SK-N-SH (cell line): ENCODE data around the gene SMIM27. TPM values are rescaled to one million over a fixed set of nuclear protein-coding genes. Genes with fewer than 3 reads are reported as not detected.

Source experiments
- CTCF ChIA-PET: fragments of 300-600, 350-600 bp; formaldehyde crosslinking; extraction: SDS; loops from one replicate; lab custom pipeline; 2021; lab: Yijun Ruan, JAX
- POLR2A ChIA-PET: fragments of 350-600 bp; sonication (Branson Sonifier 250); formaldehyde crosslinking; extraction: SDS; loops from one replicate; lab custom pipeline; 2020; ENCODE audit warnings: antibody characterized with exemption, inconsistent platforms; lab: Yijun Ruan, JAX
- DNase-seq: peaks from one replicate; pipeline ENCODE4 v3.0.0; 2012
- H2AFZ ChIP-seq: fragments of 200-600 bp; sonication (generic); 2 replicates; pipeline ENCODE4 v1.8.1; 2016; ENCODE audit warnings: antibody characterized with exemption, mild to moderate bottlenecking, low read depth
- H3F3A ChIP-seq: fragments of 200-600 bp; sonication (generic); replicated peaks from 2 replicates; pipeline ENCODE3; 2016; ENCODE audit warnings: antibody characterized with exemption, mild to moderate bottlenecking; ENCODE audit not compliant: insufficient read depth
- H3K27ac ChIP-seq, 2 experiments: fragments of 200-500 bp in 1 of 2; fragments of 200-600 bp in 1 of 2; sonication (Bioruptor generic) in 1 of 2; sonication (generic), shearing (Covaris generic) in 1 of 2; 2 replicates each; pipeline versions ENCODE4 v1.5.1 to v1.6.1; 2014 to 2016; ENCODE audit warnings: low read depth in 2 of 2, inconsistent platforms in 1 of 2, low read length in 1 of 2, mild to moderate bottlenecking in 1 of 2, mixed read lengths in 1 of 2
- H3K27me3 ChIP-seq: fragments of 200-600 bp; sonication (generic), shearing (Covaris generic); 2 replicates; pipeline ENCODE4 v1.6.1; 2016; ENCODE audit warnings: mixed run types; ENCODE audit not compliant: insufficient read depth
- H3K36me3 ChIP-seq, 2 experiments: fragments of 200-500 bp in 1 of 2; fragments of 200-600 bp in 1 of 2; sonication (Bioruptor generic) in 1 of 2; sonication (generic) in 1 of 2; replicated peaks in 1 of 2; 2 replicates each; pipeline versions ENCODE3 to v1.5.1; 2014 to 2016; ENCODE audit warnings: low read length in 1 of 2, mild to moderate bottlenecking in 1 of 2; ENCODE audit not compliant: insufficient read depth in 2 of 2, control insufficient read depth in 1 of 2
- H3K4me1 ChIP-seq, 2 experiments: fragments of 200-500 bp in 1 of 2; fragments of 200-600 bp in 1 of 2; sonication (Bioruptor generic) in 1 of 2; sonication (generic), shearing (Covaris generic) in 1 of 2; 2 replicates each; pipeline versions ENCODE4 v1.5.1 to v1.6.1; 2014 to 2016; ENCODE audit warnings: low read depth in 1 of 2, low read length in 1 of 2, mixed run types in 1 of 2; ENCODE audit not compliant: insufficient read depth in 2 of 2, control insufficient read depth in 1 of 2
- H3K4me2 ChIP-seq: fragments of 200-600 bp; sonication (generic), shearing (Covaris generic); 2 replicates; pipeline ENCODE4 v1.6.1; 2017; ENCODE audit warnings: mixed run types
- H3K4me3 ChIP-seq, 2 experiments: fragments of 200-500 bp in 1 of 2; fragments of 200-600 bp in 1 of 2; sonication (Bioruptor generic) in 1 of 2; sonication (generic), shearing (Covaris generic) in 1 of 2; 2 replicates each; pipeline versions ENCODE4 v1.5.1 to v1.8.1; 2014 to 2016; ENCODE audit warnings: low read depth in 2 of 2, inconsistent platforms in 1 of 2, low read length in 1 of 2, mild to moderate bottlenecking in 1 of 2, mixed read lengths in 1 of 2, moderate library complexity in 1 of 2
- H3K79me2 ChIP-seq: fragments of 200-600 bp; sonication (generic); 2 replicates; pipeline ENCODE4 v1.8.1; 2017; ENCODE audit warnings: mild to moderate bottlenecking; ENCODE audit not compliant: insufficient read depth
- H3K9ac ChIP-seq: fragments of 200-600 bp; sonication (generic); 2 replicates; pipeline ENCODE4 v1.6.1; 2017; ENCODE audit warnings: mixed run types
- H3K9me2 ChIP-seq: fragments of 200-600 bp; sonication (generic); 2 replicates; pipeline ENCODE4 v1.6.1; 2017; ENCODE audit warnings: mixed run types
- H3K9me3 ChIP-seq: fragments of 200-600 bp; sonication (generic); 2 replicates; pipeline ENCODE4 v1.6.1; 2017; ENCODE audit warnings: mixed run types, mild to moderate bottlenecking, moderate library complexity
- H4K20me1 ChIP-seq: fragments of 200-600 bp; sonication (generic); 2 replicates; pipeline ENCODE4 v1.6.1; 2017; ENCODE audit warnings: mild to moderate bottlenecking, mixed run types; ENCODE audit not compliant: insufficient read depth
- CHD2 ChIP-seq: fragments of 150-350 bp; IDR thresholded peaks from 2 replicates; pipeline ENCODE4 v1.6.1; 2018; ENCODE audit warnings: low read length; ENCODE audit not compliant: partially characterized antibody
- ELF1 ChIP-seq: IDR thresholded peaks from 2 replicates; pipeline ENCODE4 v1.4.0; 2012
- EP300 ChIP-seq, 2 experiments: IDR thresholded peaks; 2 replicates each; pipeline versions ENCODE4 v1.4.0 to v1.6.1; 2012; ENCODE audit warnings: borderline replicate concordance in 1 of 2, low read depth in 1 of 2, low read length in 1 of 2
- GABPA ChIP-seq: IDR thresholded peaks from 2 replicates; pipeline ENCODE4 v1.4.0; 2012; ENCODE audit warnings: low read depth, mild to moderate bottlenecking
- JUND ChIP-seq: IDR thresholded peaks from 2 replicates; pipeline ENCODE4 v1.4.0; 2012
- MXI1 ChIP-seq: IDR thresholded peaks from 2 replicates; pipeline ENCODE4 v1.6.1; 2012; ENCODE audit warnings: mild to moderate bottlenecking, low read depth, low read length, improper control_type of control experiment
- NFIC ChIP-seq: IDR thresholded peaks from 2 replicates; pipeline ENCODE4 v1.4.0; 2012; ENCODE audit warnings: borderline replicate concordance
- POLR2AphosphoS5 ChIP-seq: IDR thresholded peaks from 2 replicates; pipeline ENCODE4 v1.6.1; 2012; ENCODE audit warnings: low read depth, low read length
- RAD21 ChIP-seq: IDR thresholded peaks from 2 replicates; pipeline ENCODE4 v1.6.1; 2012; ENCODE audit warnings: mild to moderate bottlenecking, low read length
- RCOR1 ChIP-seq: fragments of 150-350 bp; IDR thresholded peaks from 2 replicates; pipeline ENCODE4 v1.6.1; 2017; ENCODE audit warnings: antibody characterized with exemption, low read length
- RFX5 ChIP-seq: IDR thresholded peaks from 2 replicates; pipeline ENCODE4 v1.6.1; 2012; ENCODE audit warnings: mild to moderate bottlenecking, improper control_type of control experiment, low read length
- RXRA ChIP-seq: IDR thresholded peaks from 2 replicates; pipeline ENCODE4 v1.4.0; 2012; ENCODE audit warnings: low read depth, mild to moderate bottlenecking, borderline replicate concordance
- SIN3A ChIP-seq: IDR thresholded peaks from 2 replicates; pipeline ENCODE4 v1.6.1; 2012; ENCODE audit warnings: low read depth, mild to moderate bottlenecking, low read length, moderate library complexity, borderline replicate concordance
- TAF1 ChIP-seq: IDR thresholded peaks from 2 replicates; pipeline ENCODE4 v1.6.1; 2012; ENCODE audit warnings: low read depth, mild to moderate bottlenecking, low read length, moderate library complexity, borderline replicate concordance
- TCF12 ChIP-seq: IDR thresholded peaks from 2 replicates; pipeline ENCODE4 v1.4.0; 2012
- WGBS: methylation state at CpG from one replicate; pipeline ENCODE4 v1.1.6; 2017; ENCODE audit warnings: low lambda C conversion rate; 5-methylcytosine and 5-hydroxymethylcytosine counted together
- polyA plus RNA-seq, 3 experiments: library from polyadenylated mRNA; depleted of rRNA; stranded (reverse); fragments of >200 nt; gene quantifications; 2 replicates each; pipeline ENCODE4 v1.2.3, GENCODE V29; 2012
- TF ChIP-seq, protein P1 (sequence below): IDR thresholded peaks from 2 replicates; pipeline ENCODE4 v1.4.0; 2012; ENCODE audit warnings: low read depth
- TF ChIP-seq, protein P2 (sequence below): IDR thresholded peaks from 2 replicates; pipeline ENCODE4 v1.4.0; 2012; ENCODE audit warnings: low read depth, borderline replicate concordance
- TF ChIP-seq, protein P3 (sequence below): IDR thresholded peaks from 2 replicates; pipeline ENCODE4 v1.6.1; 2012; ENCODE audit warnings: mild to moderate bottlenecking, low read depth, low read length, moderate library complexity
- TF ChIP-seq, protein P4 (sequence below): IDR thresholded peaks from 2 replicates; pipeline ENCODE4 v1.4.0; 2012; ENCODE audit warnings: low read depth, borderline replicate concordance
- TF ChIP-seq, protein P5 (sequence below): fragments of 200-600 bp; sonication (generic); IDR thresholded peaks from 2 replicates; pipeline ENCODE4 v1.6.1; 2017; ENCODE audit warnings: antibody characterized with exemption, mild to moderate bottlenecking, moderate library complexity

The SMIM27 gene
- polyA plus RNA-seq, 1 of the 3 experiments (the other 2 are of a cell fraction), result 6.0 TPM

DNA sequence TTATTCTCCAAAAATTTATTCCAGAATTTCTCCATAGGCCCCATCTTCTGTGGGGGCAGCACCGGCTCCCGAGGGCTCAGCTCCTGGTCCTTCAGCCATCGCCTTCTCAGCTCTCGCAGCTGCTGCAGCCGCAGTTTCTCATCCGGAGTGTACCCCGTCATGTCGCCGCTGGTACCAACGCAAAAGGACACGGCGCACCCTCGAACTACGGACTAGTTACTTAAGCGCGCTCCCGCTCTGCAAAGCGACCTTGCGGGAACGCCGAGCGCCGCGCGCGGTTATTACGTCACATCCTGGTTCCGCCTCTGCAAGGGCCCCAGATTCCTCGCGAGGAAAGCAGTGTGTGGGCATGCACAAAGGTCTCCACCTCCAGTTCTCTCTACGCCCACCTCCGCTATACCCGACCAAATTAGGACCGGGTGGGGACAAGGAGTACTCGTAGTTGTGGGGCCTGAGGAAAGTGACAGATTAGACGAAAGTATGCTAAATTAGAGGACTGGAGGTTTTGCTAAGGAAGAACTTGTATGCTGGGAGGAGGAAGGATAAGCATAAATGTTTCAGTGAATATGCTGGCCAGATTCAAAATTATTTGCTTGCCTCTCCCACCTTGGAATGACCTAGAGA lies 20.9 kb downstream of the SMIM27 start, which contains the start of gene NDUFB6:
Gene NDUFB6 (minus strand): TSS at position 260 of the 624 bp plus-strand sequence. CDS start 99 bp downstream, at position 161.
- CTCF ChIA-PET, result interaction anchor here (1.2 to 20.6 kb wide), 10 partner anchors 8 to 452 kb away, joined by 3 to 620 read pairs (median 10); partner anchors contain the start of genes ACO1, DNAJA1, RIGI and SMIM27
- 0% methylated on average over 15 of the region's 36 CpGs for WGBS

More for the DNA sequence above, 20.9 kb downstream of the SMIM27 start, which contains the start of gene NDUFB6:
- H3K4me2 ChIP-seq, result peak within 1 kb of the TSS; percentile 88
- H3K4me3 ChIP-seq, result peak within 1 kb of the TSS; percentile 86 to 100
- H3F3A ChIP-seq, result peaks cover 4% of the 10 kb centered on the region
- H3K9me2 ChIP-seq, result no peaks in the 10 kb centered on the region
- no peaks in the 10 kb centered on the region for H3K27me3 ChIP-seq
- peaks cover 10% of the 10 kb centered on the region; the same call in 1 of the 2 replicates for H4K20me1 ChIP-seq
- peak within 1 kb of the TSS; percentile 91 for H2AFZ ChIP-seq
- peak within 1 kb of the TSS; percentile 75 for H3K9ac ChIP-seq
- DNase-seq, result peak; percentile 90
- H3K27ac ChIP-seq, result peak within 1 kb of the TSS; percentile 69 to 89
- peaks cover 17 to 18% of the 10 kb centered on the region in 2 experiments; a peak in 3 of 4 replicates for H3K4me1 ChIP-seq
- peaks cover 45% of the 10 kb centered on the region for H3K79me2 ChIP-seq
- peaks cover 7 to 9% of the 10 kb centered on the region in 2 experiments for H3K36me3 ChIP-seq
- TF ChIP-seq EP300 (IDR thresholded peaks at IDR 0.05; ENCODE audit: borderline replicate concordance in 1 of 2, low read depth in 1 of 2, low read length in 1 of 2) (0 out of 4 replicates have a peak, but pooled peaks of 1 of the 2 experiments have one; percentile 16), ELF1 (peak; percentile 59; the same call in 1 of the 2 replicates), TAF1 (peak; percentile 84; the same call in 1 of the 2 replicates), RFX5 (no peak), SIN3A (peak; percentile 71), CHD2 (peak; percentile 98), GABPA (peak; percentile 85), POLR2AphosphoS5 (peak; percentile 95), MXI1 (peak; percentile 82), RCOR1 (peak; percentile 60; the same call in 1 of the 2 replicates), NFIC (no peak), JUND (no peak), TCF12 (no peak), RAD21 (no peak), RXRA (no peak)
- TF ChIP-seq, protein P1, sequence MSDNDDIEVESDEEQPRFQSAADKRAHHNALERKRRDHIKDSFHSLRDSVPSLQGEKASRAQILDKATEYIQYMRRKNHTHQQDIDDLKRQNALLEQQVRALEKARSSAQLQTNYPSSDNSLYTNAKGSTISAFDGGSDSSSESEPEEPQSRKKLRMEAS, result peak; percentile 94
- TF ChIP-seq, protein P2, sequence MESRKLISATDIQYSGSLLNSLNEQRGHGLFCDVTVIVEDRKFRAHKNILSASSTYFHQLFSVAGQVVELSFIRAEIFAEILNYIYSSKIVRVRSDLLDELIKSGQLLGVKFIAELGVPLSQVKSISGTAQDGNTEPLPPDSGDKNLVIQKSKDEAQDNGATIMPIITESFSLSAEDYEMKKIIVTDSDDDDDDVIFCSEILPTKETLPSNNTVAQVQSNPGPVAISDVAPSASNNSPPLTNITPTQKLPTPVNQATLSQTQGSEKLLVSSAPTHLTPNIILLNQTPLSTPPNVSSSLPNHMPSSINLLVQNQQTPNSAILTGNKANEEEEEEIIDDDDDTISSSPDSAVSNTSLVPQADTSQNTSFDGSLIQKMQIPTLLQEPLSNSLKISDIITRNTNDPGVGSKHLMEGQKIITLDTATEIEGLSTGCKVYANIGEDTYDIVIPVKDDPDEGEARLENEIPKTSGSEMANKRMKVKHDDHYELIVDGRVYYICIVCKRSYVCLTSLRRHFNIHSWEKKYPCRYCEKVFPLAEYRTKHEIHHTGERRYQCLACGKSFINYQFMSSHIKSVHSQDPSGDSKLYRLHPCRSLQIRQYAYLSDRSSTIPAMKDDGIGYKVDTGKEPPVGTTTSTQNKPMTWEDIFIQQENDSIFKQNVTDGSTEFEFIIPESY, result peak; percentile 96
- TF ChIP-seq, protein P3, sequence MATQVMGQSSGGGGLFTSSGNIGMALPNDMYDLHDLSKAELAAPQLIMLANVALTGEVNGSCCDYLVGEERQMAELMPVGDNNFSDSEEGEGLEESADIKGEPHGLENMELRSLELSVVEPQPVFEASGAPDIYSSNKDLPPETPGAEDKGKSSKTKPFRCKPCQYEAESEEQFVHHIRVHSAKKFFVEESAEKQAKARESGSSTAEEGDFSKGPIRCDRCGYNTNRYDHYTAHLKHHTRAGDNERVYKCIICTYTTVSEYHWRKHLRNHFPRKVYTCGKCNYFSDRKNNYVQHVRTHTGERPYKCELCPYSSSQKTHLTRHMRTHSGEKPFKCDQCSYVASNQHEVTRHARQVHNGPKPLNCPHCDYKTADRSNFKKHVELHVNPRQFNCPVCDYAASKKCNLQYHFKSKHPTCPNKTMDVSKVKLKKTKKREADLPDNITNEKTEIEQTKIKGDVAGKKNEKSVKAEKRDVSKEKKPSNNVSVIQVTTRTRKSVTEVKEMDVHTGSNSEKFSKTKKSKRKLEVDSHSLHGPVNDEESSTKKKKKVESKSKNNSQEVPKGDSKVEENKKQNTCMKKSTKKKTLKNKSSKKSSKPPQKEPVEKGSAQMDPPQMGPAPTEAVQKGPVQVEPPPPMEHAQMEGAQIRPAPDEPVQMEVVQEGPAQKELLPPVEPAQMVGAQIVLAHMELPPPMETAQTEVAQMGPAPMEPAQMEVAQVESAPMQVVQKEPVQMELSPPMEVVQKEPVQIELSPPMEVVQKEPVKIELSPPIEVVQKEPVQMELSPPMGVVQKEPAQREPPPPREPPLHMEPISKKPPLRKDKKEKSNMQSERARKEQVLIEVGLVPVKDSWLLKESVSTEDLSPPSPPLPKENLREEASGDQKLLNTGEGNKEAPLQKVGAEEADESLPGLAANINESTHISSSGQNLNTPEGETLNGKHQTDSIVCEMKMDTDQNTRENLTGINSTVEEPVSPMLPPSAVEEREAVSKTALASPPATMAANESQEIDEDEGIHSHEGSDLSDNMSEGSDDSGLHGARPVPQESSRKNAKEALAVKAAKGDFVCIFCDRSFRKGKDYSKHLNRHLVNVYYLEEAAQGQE, result no peak
- TF ChIP-seq, protein P4, sequence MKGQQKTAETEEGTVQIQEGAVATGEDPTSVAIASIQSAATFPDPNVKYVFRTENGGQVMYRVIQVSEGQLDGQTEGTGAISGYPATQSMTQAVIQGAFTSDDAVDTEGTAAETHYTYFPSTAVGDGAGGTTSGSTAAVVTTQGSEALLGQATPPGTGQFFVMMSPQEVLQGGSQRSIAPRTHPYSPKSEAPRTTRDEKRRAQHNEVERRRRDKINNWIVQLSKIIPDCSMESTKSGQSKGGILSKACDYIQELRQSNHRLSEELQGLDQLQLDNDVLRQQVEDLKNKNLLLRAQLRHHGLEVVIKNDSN, result no peak
- TF ChIP-seq, protein P5, sequence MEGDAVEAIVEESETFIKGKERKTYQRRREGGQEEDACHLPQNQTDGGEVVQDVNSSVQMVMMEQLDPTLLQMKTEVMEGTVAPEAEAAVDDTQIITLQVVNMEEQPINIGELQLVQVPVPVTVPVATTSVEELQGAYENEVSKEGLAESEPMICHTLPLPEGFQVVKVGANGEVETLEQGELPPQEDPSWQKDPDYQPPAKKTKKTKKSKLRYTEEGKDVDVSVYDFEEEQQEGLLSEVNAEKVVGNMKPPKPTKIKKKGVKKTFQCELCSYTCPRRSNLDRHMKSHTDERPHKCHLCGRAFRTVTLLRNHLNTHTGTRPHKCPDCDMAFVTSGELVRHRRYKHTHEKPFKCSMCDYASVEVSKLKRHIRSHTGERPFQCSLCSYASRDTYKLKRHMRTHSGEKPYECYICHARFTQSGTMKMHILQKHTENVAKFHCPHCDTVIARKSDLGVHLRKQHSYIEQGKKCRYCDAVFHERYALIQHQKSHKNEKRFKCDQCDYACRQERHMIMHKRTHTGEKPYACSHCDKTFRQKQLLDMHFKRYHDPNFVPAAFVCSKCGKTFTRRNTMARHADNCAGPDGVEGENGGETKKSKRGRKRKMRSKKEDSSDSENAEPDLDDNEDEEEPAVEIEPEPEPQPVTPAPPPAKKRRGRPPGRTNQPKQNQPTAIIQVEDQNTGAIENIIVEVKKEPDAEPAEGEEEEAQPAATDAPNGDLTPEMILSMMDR, result no peak
- POLR2A ChIA-PET, result interaction anchor here (0.9 kb wide), 2 partner anchors 21 to 23 kb away, joined by 3 read pairs; partner anchors contain the start of genes SMIM27 and TOPORS
- H3K9me3 ChIP-seq, result no peaks in the 10 kb centered on the region
